Activated T-cell treated with anti-CD3 and anti-CD28 coated beads, Interleukin-2, amount 50 U/mL, for 48 hours (primary cell): Measurements from ENCODE around the gene C2CD2.
A peak's percentile ranks its signal among the peaks of the same experiment; 100 is the strongest.

Experiments used
- DNase-seq, 2 experiments: peaks; one replicate each; pipeline ENCODE4 v3.0.0-alpha.2; 2020

The C2CD2 gene

GRCh38 chr21:41903559-41904351 lies 50.1 kb downstream of the C2CD2 start:
- DNase-seq, result no peak

GRCh38 chr21:41902946-41903345 lies 50.9 kb downstream of the C2CD2 start:
- DNase-seq, result no peak

- no peak for DNase-seq
Measured at GRCh38 chr21:41901782-41902181, 52.0 kb downstream of the C2CD2 start.

- DNase-seq, result peak; percentile 61 to 65
Measured at GRCh38 chr21:41901099-41901498, 52.7 kb downstream of the C2CD2 start.

- no peak for DNase-seq
Measured at GRCh38 chr21:41900401-41900800, 53.4 kb downstream of the C2CD2 start.

GRCh38 chr21:41899426-41900202 lies 54.2 kb downstream of the C2CD2 start:
- peak; percentile 76 to 80 for DNase-seq

GRCh38 chr21:41898998-41899397 lies 54.8 kb downstream of the C2CD2 start:
- no peak for DNase-seq

- DNase-seq, result no peak
Measured at GRCh38 chr21:41897700-41898099, 56.1 kb downstream of the C2CD2 start.

- no peak for DNase-seq
Measured at GRCh38 chr21:41897047-41897669, 56.7 kb downstream of the C2CD2 start.

GRCh38 chr21:41895643-41896493 lies 58.0 kb downstream of the C2CD2 start:
- DNase-seq, result peak; percentile 47 to 58

GRCh38 chr21:41894922-41895557 lies 58.8 kb downstream of the C2CD2 start:
- no peak for DNase-seq

GRCh38 chr21:41894511-41894910 lies 59.3 kb downstream of the C2CD2 start:
- DNase-seq, result no peak

GRCh38 chr21:41892726-41893125 lies 61.1 kb downstream of the C2CD2 start:
- DNase-seq, result no peak

- no peak for DNase-seq
Measured at GRCh38 chr21:41891132-41891531, 62.7 kb downstream of the C2CD2 start.

GRCh38 chr21:41890355-41890754 lies 63.5 kb downstream of the C2CD2 start:
- no peak for DNase-seq

- no peak for DNase-seq
Measured at GRCh38 chr21:41888749-41889376, 65.0 kb downstream of the C2CD2 start.

- no peak for DNase-seq
Measured at GRCh38 chr21:41887667-41888066, 66.2 kb downstream of the C2CD2 start.

GRCh38 chr21:41886328-41886727 lies 67.5 kb downstream of the C2CD2 start:
- DNase-seq, result no peak

GRCh38 chr21:41885341-41886024 lies 68.3 kb downstream of the C2CD2 start:
- no peak for DNase-seq

GRCh38 chr21:41884501-41885030 lies 69.3 kb downstream of the C2CD2 start:
- no peak for DNase-seq

- no peak for DNase-seq
Measured at GRCh38 chr21:41883582-41883981, 70.2 kb downstream of the C2CD2 start.
